Activated CD8-positive, alpha-beta T cell treated with anti-CD3 and anti-CD28 coated beads for 36 hours (primary cell): ENCODE data around the gene CSNK2B. TPM values are rescaled to one million over a fixed set of nuclear protein-coding genes. Genes with fewer than 3 reads are reported as not detected.

ENCODE experiments used
- ATAC-seq: fragments of 200-7000 bp; cut with Tn5 transposase; one replicate; pipeline ENCODE4 v1.10.0; 2021; ENCODE audit warnings: mild to moderate bottlenecking, moderate library complexity
- CTCF ChIA-PET: fragments of 350-600 bp; sonication (Branson Sonifier 250); formaldehyde crosslinking; loops from one replicate; lab custom pipeline; 2021; ENCODE audit warnings: antibody characterized with exemption; lab: Charles Lee
- POLR2A ChIA-PET: fragments of 350-600 bp; sonication (Branson Sonifier 250); formaldehyde crosslinking; loops from one replicate; lab custom pipeline; 2021; ENCODE audit warnings: antibody characterized with exemption; lab: Charles Lee
- DNase-seq: peaks from one replicate; pipeline ENCODE4 v3.0.0-alpha.2; 2020
- H3K27ac Mint-ChIP-seq: one replicate; pipeline ENCODE4 v1.8.0; 2021; ENCODE audit warnings: mild to moderate bottlenecking, mixed read lengths
- H3K27me3 Mint-ChIP-seq: one replicate; pipeline ENCODE4 v1.8.0; 2021; ENCODE audit warnings: mixed read lengths
- H3K36me3 Mint-ChIP-seq: one replicate; pipeline ENCODE4 v1.8.0; 2021; ENCODE audit warnings: low read depth, mixed read lengths
- H3K4me1 Mint-ChIP-seq: one replicate; pipeline ENCODE4 v1.8.0; 2021; ENCODE audit warnings: low read depth, mixed read lengths
- H3K4me3 Mint-ChIP-seq: one replicate; pipeline ENCODE4 v1.8.0; 2021; ENCODE audit warnings: mild to moderate bottlenecking, moderate library complexity, mixed read lengths
- H3K9me3 Mint-ChIP-seq: one replicate; pipeline ENCODE4 v1.8.0; 2021; ENCODE audit warnings: mixed read lengths
- intact Hi-C: fragments of 100-400 bp; cut with micrococcal nuclease; formaldehyde crosslinking; loops from one replicate; pipeline ENCODE4 v1.10.0; 2022
- total RNA-seq, 2 experiments: library from RNA; stranded (reverse); gene quantifications; one replicate each; pipeline ENCODE4 v1.2.3, GENCODE V29; 2021
- TF ChIP-seq, protein P1 (sequence below): fragments of 200-600 bp; IDR thresholded peaks from one replicate; pipeline ENCODE4 v1.8.0; 2022; ENCODE audit warnings: antibody characterized with exemption, mild to moderate bottlenecking

Gene CSNK2B
- total RNA-seq, 2 experiments from 2014 or later, result 241 to 247 TPM

GRCh38 chr6:31655349-31656237 is 10.3 kb upstream of the CSNK2B start, which contains the start of gene APOM:
Gene APOM, plus strand, starts transcription at chr6:31655894. Its CDS starts 73 bp downstream, at chr6:31655967.
- Mint-ChIP-seq H3K9me3 (no peaks in the 10 kb centered on the region), H3K27me3 (no peaks in the 10 kb centered on the region), H3K36me3 (peaks cover 57% of the 10 kb centered on the region), H3K4me1 (peaks cover 60% of the 10 kb centered on the region), H3K4me3 (no peak within 1 kb of the TSS), H3K27ac (peak within 1 kb of the TSS; percentile 56)
- intact Hi-C loops, result no loop called here
- TF ChIP-seq, protein P1, sequence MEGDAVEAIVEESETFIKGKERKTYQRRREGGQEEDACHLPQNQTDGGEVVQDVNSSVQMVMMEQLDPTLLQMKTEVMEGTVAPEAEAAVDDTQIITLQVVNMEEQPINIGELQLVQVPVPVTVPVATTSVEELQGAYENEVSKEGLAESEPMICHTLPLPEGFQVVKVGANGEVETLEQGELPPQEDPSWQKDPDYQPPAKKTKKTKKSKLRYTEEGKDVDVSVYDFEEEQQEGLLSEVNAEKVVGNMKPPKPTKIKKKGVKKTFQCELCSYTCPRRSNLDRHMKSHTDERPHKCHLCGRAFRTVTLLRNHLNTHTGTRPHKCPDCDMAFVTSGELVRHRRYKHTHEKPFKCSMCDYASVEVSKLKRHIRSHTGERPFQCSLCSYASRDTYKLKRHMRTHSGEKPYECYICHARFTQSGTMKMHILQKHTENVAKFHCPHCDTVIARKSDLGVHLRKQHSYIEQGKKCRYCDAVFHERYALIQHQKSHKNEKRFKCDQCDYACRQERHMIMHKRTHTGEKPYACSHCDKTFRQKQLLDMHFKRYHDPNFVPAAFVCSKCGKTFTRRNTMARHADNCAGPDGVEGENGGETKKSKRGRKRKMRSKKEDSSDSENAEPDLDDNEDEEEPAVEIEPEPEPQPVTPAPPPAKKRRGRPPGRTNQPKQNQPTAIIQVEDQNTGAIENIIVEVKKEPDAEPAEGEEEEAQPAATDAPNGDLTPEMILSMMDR, result no peak
- ChIA-PET CTCF (interaction anchor here (1.2 to 1.4 kb wide), 2 partner anchors 75 to 110 kb away, joined by 4 to 5 read pairs; partner anchors contain the start of gene ATP6V1G2), POLR2A (interaction anchor here (0.6 to 9.0 kb wide), 6 partner anchors 9 to 87 kb away, joined by 3 to 160 read pairs (median 4); partner anchors contain the start of genes C6orf47, CSNK2B and GPANK1)
- ATAC-seq (no peak), DNase-seq (no peak)

GRCh38 chr6:31657406-31658157 is 8.3 kb upstream of the CSNK2B start:
- ChIA-PET POLR2A (interaction anchor here (0.7 to 9.0 kb wide), 8 partner anchors 7 to 173 kb away, joined by 3 to 160 read pairs (median 3); partner anchors contain the start of genes ABHD16A, C6orf47, CSNK2B and GPANK1), CTCF (interaction anchor here (1.0 to 1.3 kb wide), 2 partner anchors 107 to 112 kb away, joined by 3 read pairs; no protein-coding TSS in a partner anchor)
- TF ChIP-seq, protein P1, result no peak
- Mint-ChIP-seq H3K4me1 (peaks cover 68% of the 10 kb centered on the region), H3K27ac (peak overlapping the region; percentile 85), H3K27me3 (no peaks in the 10 kb centered on the region), H3K36me3 (peaks cover 60% of the 10 kb centered on the region), H3K4me3 (peak overlapping the region; percentile 98), H3K9me3 (no peaks in the 10 kb centered on the region)
- intact Hi-C loops, result no loop called here
- DNase-seq (peak; percentile 74), ATAC-seq (no peak)

GRCh38 chr6:31658158-31658688 is 7.7 kb upstream of the CSNK2B start:
- CTCF ChIA-PET, result interaction anchor here (1.0 to 1.3 kb wide), 2 partner anchors 107 to 113 kb away, joined by 3 read pairs; no protein-coding TSS in a partner anchor
- no peak for ATAC-seq
- peaks cover 70% of the 10 kb centered on the region for H3K4me1 Mint-ChIP-seq
- no peaks in the 10 kb centered on the region for H3K9me3 Mint-ChIP-seq
- POLR2A ChIA-PET, result interaction anchor here (1.0 to 2.2 kb wide), 2 partner anchors 45 to 172 kb away, joined by 3 to 5 read pairs; partner anchors contain the start of gene ABHD16A
- peak overlapping the region; percentile 98 for H3K4me3 Mint-ChIP-seq
- TF ChIP-seq, protein P1, result no peak
- H3K27me3 Mint-ChIP-seq, result no peaks in the 10 kb centered on the region
- DNase-seq, result no peak
- intact Hi-C loops, result no loop called here
- H3K27ac Mint-ChIP-seq, result peak overlapping the region; percentile 85
- H3K36me3 Mint-ChIP-seq, result peaks cover 62% of the 10 kb centered on the region

- no peak for DNase-seq
- peak overlapping the region; percentile 95 for H3K27ac Mint-ChIP-seq
- H3K9me3 Mint-ChIP-seq, result no peaks in the 10 kb centered on the region
- intact Hi-C loops, result no loop called here
- peak overlapping the region; percentile 98 for H3K4me3 Mint-ChIP-seq
- ChIA-PET CTCF (no interaction called here), POLR2A (interaction anchor here (0.9 to 2.2 kb wide), 4 partner anchors 8 to 79 kb away, joined by 3 to 5 read pairs (median 4); partner anchors contain the start of gene ABHD16A)
- H3K27me3 Mint-ChIP-seq, result no peaks in the 10 kb centered on the region
- TF ChIP-seq, protein P1, result no peak
- H3K36me3 Mint-ChIP-seq, result peaks cover 71% of the 10 kb centered on the region
- ATAC-seq, result no peak
- H3K4me1 Mint-ChIP-seq, result peaks cover 75% of the 10 kb centered on the region
These were observed 6.8 kb upstream of the CSNK2B start for GRCh38 chr6:31658983-31659648.
